Activated CD8-positive, alpha-beta memory T cell treated with anti-CD3 and anti-CD28 coated beads, Interleukin-2, amount 10 ng/mL, durations not matched to agents 7 days and 5 days (primary cell): ENCODE data around the gene DUXB. TPM values are rescaled to one million over a fixed set of nuclear protein-coding genes. Genes with fewer than 3 reads are reported as not detected.

Source experiments
- ATAC-seq: fragments of 150-1000 bp; cut with Tn5 transposase; one replicate; pipeline ENCODE4 v1.10.0; 2021; ENCODE audit warnings: moderate library complexity
- CTCF ChIA-PET: fragments of 350-600 bp; sonication (Branson Sonifier 250); formaldehyde crosslinking; loops from one replicate; lab custom pipeline; 2021; ENCODE audit warnings: antibody characterized with exemption; lab: Charles Lee
- DNase-seq: peaks from one replicate; pipeline ENCODE4 v3.0.0-alpha.2; 2020
- H3K27ac Mint-ChIP-seq: one replicate; pipeline ENCODE4 v1.8.0; 2021; ENCODE audit warnings: mild to moderate bottlenecking, mixed read lengths
- H3K27me3 Mint-ChIP-seq: one replicate; pipeline ENCODE4 v1.8.0; 2021; ENCODE audit warnings: mixed read lengths
- H3K36me3 Mint-ChIP-seq: one replicate; pipeline ENCODE4 v1.8.0; 2021; ENCODE audit warnings: mild to moderate bottlenecking, mixed read lengths
- H3K4me1 Mint-ChIP-seq: one replicate; pipeline ENCODE4 v1.8.0; 2021; ENCODE audit warnings: mixed read lengths
- H3K4me3 Mint-ChIP-seq: one replicate; pipeline ENCODE4 v1.8.0; 2021; ENCODE audit warnings: mild to moderate bottlenecking, moderate library complexity, mixed read lengths
- H3K9me3 Mint-ChIP-seq: one replicate; pipeline ENCODE4 v1.8.0; 2022; ENCODE audit warnings: low read depth, mixed read lengths
- total RNA-seq, 2 experiments: library from RNA; stranded (reverse); gene quantifications; one replicate each; pipeline ENCODE4 v1.2.3, GENCODE V29; 2021

DUXB gene
- total RNA-seq, 2 experiments from 2014 or later, result not detected

DNA sequence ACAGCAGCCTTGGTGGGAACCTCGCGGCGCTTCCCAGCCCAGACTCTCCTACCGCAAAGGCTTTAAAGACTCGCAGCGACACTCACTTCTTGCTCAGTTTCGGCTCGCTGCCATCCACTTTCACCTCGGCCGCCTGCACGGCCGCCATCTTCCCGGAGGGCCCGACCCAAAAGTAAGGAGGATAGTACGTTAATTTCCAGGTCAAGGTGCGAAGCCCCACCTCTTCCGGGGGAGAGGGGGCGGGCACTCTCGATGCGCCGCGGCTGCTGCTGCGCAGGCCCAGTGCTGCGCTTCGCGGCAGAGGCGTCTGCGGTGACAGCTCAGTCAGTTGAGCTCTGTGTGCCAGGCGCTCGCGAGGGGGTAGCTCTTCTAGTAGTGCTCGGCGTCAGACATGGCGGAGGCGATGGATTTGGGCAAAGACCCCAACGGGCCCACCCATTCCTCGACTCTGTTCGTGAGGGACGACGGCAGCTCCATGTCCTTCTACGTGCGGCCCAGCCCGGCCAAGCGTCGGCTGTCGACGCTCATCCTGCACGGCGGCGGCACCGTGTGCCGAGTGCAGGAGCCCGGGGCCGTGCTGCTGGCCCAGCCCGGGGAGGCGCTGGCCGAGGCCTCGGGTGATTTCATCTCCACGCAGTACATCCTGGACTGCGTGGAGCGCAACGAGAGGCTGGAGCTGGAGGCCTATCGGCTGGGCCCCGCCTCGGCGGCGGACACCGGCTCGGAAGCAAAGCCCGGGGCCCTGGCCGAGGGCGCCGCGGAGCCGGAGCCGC, 53.6 kb downstream of the DUXB start, which contains the start of the genes KARS1 and TERF2IP:
Gene KARS1 (minus strand): TSS at position 174 of the 773 bp plus-strand sequence. CDS start 26 bp downstream, at position 148.
Gene TERF2IP (plus strand): TSS at position 282 of the 773 bp plus-strand sequence. CDS start 110 bp downstream, at position 392.
- peaks cover 39% of the 10 kb centered on the region for H3K36me3 Mint-ChIP-seq

DNA sequence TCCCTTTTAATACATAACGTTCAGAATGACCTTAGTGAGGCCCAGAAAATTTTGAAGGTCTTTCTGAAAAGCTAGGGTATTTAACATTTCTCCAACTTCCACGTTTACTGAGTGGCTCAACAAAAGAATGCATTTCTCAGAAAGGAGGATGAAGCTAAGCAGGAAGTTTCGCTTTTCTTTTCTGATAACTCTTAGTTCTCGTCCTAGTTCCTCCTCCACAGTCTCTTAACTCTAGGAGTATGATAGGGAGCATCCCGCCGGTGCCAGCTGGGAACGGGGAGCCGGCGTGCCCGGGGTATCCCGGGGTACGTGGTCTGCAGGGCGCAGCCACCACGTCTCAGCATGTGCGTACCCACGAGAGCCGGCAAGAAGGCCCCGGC, 54.2 kb downstream of the DUXB start:
- H3K4me1 Mint-ChIP-seq, result peaks cover 54% of the 10 kb centered on the region
- peaks cover 43% of the 10 kb centered on the region for H3K36me3 Mint-ChIP-seq

More for the DNA sequence above, 53.6 kb downstream of the DUXB start, which contains the start of the genes KARS1 and TERF2IP:
- Mint-ChIP-seq H3K27ac (peak within 1 kb of the TSS; percentile 98), H3K27me3 (no peaks in the 10 kb centered on the region), H3K4me1 (peaks cover 55% of the 10 kb centered on the region), H3K4me3 (peak within 1 kb of the TSS; percentile 81), H3K9me3 (no peaks in the 10 kb centered on the region)
- peak; percentile 90 for ATAC-seq
- CTCF ChIA-PET, result interaction anchor here (0.7 to 7.6 kb wide), 9 partner anchors 9 to 214 kb away, joined by 3 to 63 read pairs (median 3); partner anchors contain the start of genes ADAT1, CFDP1, TMEM170A and TMEM231
- peak; percentile 97 for DNase-seq

DNA sequence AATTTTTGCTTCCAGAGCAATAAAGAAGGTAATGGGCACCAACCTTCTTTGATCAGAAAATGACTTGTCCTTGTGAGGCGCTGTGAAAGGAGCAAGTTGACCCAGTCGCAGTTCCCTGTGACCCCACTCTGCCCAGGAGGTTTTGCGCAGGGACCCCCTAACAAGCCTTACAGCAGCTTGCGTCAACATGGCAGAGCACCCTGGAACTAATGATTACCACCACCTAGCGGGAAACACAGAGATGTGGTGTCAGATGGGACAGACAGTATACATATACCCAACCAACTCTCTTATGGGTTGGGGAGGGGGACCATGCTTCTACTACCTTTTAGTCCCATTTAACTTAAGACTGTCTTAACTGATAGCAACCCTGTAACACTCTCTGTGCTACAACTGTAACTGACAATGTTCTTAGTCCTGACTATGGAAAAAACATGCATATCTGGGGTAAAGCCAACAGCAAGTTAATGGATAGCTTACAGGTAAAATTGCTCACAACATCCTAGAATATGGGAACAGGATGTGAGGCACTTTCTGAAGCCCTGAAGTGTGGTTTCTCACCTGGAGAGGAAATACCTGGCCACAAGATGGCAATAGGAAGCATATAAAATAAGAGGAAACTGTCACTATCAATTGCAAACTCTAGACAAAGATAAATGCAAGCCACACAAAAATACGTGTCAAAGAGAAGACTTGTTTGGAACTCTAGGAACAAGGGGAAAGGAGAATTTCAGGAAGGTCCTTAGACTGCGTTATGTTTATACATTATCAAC, 56.8 kb downstream of the DUXB start:
- no peaks in the 10 kb centered on the region for H3K27me3 Mint-ChIP-seq
- peaks cover 50% of the 10 kb centered on the region for H3K36me3 Mint-ChIP-seq
- peak overlapping the region; percentile 75 for H3K27ac Mint-ChIP-seq
- peak overlapping the region; percentile 66 for H3K4me3 Mint-ChIP-seq
- CTCF ChIA-PET, result interaction anchor here (1.8 to 7.6 kb wide), 2 partner anchors 23 to 127 kb away, joined by 7 to 63 read pairs; partner anchors contain the start of gene ADAT1
- ATAC-seq (no peak), DNase-seq (no peak)
- H3K4me1 Mint-ChIP-seq, result peaks cover 40% of the 10 kb centered on the region
- no peaks in the 10 kb centered on the region for H3K9me3 Mint-ChIP-seq

More for the DNA sequence above, 54.2 kb downstream of the DUXB start:
- ATAC-seq, result peak; percentile 25
- Mint-ChIP-seq H3K27me3 (no peaks in the 10 kb centered on the region), H3K9me3 (no peaks in the 10 kb centered on the region), H3K4me3 (peak overlapping the region; percentile 81), H3K27ac (peak overlapping the region; percentile 98)
- no peak for DNase-seq
- CTCF ChIA-PET, result interaction anchor here (0.7 to 7.6 kb wide), 7 partner anchors 10 to 213 kb away, joined by 3 to 63 read pairs (median 4); partner anchors contain the start of genes ADAT1, CFDP1, TMEM170A and TMEM231

Other genes starting within 250 kb of the DUXB start
- gene TMEM170A, start 236.8 kb downstream of the DUXB start, total RNA-seq, result 10 to 100 TPM; 31.1 to 33.7 TPM
- under 1 TPM in 1 of 2 experiments, not detected in 1; 0.05 TPM for gene CHST6, start 206.0 kb downstream of the DUXB start, total RNA-seq
- under 1 TPM in 1 of 2 experiments, not detected in 1; 0.14 TPM for gene CHST5, start 165.4 kb downstream of the DUXB start, total RNA-seq
- 1 to 10 TPM; 2.9 to 3.2 TPM for gene TMEM231, start 145.2 kb downstream of the DUXB start, total RNA-seq
- 10 to 100 TPM; 59.9 to 70.8 TPM for gene GABARAPL2, start 135.1 kb downstream of the DUXB start, total RNA-seq
- 10 to 100 TPM; 48.3 to 57.2 TPM for gene ADAT1, start 78.2 kb downstream of the DUXB start, total RNA-seq
- 100 to 1,000 TPM; 182 to 220 TPM for gene KARS1, start 53.8 kb downstream of the DUXB start, total RNA-seq
- 10 to 100 TPM; 71.1 to 91.4 TPM for gene TERF2IP, start 53.7 kb downstream of the DUXB start, total RNA-seq
- not detected for gene CPHXL2, start 24.5 kb downstream of the DUXB start, total RNA-seq
- not detected for gene CPHXL, start 25.0 kb upstream of the DUXB start, total RNA-seq